ENCODE results near the gene CA10.

CA10 gene

GRCh38 chr17:51725185-51725584 is 433.3 kb downstream of the CA10 start:
- DNase-seq (ENCODE audit: low read depth in 2 of 2) = no peak

- no peak for DNase-seq (ENCODE audit: low read depth in 2 of 2)
Measured at GRCh38 chr17:51724043-51724580, 434.4 kb downstream of the CA10 start.

DNA sequence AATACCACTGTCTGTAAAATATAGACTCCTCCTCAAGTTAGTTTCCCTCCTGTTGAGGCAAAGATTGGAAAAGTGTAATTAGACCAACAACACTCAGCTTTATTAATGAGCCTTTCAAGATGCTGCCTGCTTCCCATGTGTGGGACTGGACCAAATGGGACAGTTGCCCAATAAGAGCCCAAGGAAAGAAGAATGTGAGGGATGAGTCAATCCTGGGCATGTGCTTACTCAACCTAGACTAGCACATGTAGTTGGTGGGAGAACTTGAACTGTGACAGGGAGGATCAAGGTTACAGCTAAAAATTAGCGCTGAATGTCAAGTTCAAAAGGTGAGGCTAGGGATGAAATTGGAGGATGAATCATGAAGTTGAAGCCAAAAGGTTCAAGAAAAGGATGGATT is 435.5 kb downstream of the CA10 start:
- no peak for DNase-seq (ENCODE audit: low read depth in 2 of 2)

DNA sequence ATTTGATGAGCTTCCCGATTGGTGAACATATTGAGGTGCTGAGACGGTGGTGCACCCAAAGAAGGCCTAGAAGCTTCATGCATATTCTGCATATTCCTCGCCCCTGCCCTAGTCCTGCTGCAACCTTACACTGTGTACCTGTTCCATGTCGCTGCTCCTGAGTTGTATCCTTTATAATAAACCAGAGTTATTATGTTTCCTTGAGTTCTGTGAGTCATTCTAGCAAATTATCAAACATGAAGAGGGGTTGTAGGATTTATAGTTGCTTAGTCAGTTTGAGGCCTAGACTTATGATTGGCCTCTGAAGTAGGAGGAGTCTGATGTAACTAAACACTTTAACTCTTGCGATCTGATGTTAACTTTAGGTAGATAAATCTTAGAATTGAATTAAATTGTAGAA is 436.8 kb downstream of the CA10 start:
- no peak for DNase-seq (ENCODE audit: low read depth in 2 of 2)

GRCh38 chr17:51720439-51720838 is 438.1 kb downstream of the CA10 start:
- DNase-seq (ENCODE audit: low read depth in 2 of 2) = no peak

DNA sequence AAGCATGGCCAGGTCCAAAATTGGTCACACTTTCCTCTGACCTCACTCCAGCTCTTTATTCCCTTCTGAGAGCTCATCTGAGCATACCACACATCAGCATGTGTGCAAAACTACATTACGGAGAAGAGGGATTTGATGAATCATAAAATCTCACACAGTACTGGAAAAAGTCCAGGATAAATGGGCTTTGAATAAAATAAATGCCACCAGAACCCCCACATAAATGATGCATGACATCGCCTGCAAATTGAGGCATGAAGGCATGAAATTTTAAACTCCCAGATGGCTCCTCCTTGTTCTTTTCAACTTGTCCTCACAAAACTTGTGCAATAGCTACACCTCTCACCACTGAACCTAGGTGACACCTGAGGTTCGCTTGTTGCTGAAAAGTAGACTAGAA is 439.5 kb downstream of the CA10 start:
- no peak for DNase-seq (ENCODE audit: low read depth in 2 of 2)

DNA sequence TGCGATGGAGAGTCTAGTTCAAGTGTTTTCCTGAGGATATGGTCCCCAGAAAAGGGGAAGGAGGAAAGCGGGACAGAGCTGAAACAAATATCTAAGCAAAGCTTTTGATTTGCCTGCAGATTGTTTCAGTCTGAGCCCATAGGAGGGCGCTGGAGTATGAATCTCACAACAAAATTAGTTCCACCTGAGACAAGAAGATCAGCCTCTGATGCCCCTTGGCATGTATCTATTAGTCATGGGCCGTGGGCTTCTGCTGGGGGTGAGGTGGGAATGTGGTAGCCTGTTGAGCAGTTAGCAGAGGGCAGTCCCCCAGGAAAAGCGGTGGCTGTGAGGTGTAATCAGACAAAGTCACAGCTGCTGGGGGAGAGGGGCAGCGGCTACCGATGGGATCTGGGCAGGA is 446.9 kb downstream of the CA10 start:
- DNase-seq (ENCODE audit: low read depth in 2 of 2) = no peak

- no peak for DNase-seq (ENCODE audit: low read depth in 2 of 2)
Measured at GRCh38 chr17:51710634-51710979, 447.9 kb downstream of the CA10 start.

DNA sequence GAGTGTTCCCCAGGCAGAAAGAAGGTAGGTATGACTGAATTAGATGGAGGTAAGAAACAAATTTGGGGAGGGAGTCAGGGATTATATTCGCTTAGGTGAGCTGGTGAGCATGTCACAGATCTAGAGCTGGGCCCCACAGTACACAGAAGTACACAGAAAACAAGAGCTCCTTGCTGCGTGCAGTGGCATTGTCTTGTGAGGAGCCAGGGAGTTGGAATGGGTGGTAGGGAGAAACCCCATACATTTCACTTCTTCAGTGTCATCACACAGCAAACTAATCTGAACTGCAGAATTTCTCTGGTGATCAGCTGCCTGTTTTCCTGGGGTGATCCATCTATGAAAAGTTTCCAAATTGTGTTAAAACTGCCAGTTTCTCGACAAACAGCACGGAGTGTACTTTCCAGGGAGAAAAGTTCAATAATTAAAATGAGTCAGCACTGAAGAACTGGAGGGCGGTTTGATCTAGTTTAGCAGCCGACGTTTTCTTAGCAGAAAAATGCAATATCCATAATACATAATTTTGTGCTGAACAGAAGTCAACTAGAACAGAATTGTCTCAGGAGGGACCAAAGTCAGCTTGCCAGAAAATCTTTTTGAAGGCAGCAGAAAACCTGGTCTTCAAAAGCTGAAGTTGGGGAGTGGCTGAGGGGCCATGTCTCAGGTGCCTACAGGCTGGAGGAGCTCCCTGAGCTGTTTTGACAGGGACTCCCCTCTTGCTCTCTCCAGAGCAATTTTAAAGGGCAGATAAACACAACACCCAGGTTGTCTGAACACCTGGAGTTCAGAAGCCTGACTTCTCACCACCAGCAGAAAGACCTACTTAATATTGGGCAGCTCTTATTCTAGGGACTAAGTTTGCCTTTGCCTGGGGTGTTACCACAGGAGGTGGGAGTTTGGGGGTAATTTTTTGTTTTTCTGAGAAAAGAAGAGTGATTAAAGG is 448.6 kb downstream of the CA10 start:
- no peak for DNase-seq (ENCODE audit: low read depth in 2 of 2)

DNA sequence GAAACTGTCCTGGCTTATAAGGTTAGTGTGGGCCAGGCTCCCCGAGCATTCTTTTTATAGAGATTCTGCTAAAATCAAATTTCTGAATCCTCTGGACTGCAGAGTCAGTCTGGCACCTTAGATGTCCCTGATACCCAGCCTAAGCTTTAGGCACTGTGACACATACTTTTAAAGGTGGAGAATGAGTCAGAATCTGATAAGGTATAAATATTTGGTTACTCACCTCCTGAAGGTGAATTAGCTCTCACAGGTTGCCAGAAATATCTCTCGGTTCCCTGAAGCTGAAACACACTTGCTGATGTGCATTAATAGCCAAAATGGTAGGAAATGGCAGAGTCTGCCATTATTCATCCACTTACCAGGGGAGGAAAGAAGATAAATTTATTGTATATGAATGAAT is 451.3 kb downstream of the CA10 start:
- no peak for DNase-seq (ENCODE audit: low read depth in 2 of 2)

GRCh38 chr17:51706093-51706492 is 452.4 kb downstream of the CA10 start:
- no peak for DNase-seq (ENCODE audit: low read depth in 2 of 2)

DNA sequence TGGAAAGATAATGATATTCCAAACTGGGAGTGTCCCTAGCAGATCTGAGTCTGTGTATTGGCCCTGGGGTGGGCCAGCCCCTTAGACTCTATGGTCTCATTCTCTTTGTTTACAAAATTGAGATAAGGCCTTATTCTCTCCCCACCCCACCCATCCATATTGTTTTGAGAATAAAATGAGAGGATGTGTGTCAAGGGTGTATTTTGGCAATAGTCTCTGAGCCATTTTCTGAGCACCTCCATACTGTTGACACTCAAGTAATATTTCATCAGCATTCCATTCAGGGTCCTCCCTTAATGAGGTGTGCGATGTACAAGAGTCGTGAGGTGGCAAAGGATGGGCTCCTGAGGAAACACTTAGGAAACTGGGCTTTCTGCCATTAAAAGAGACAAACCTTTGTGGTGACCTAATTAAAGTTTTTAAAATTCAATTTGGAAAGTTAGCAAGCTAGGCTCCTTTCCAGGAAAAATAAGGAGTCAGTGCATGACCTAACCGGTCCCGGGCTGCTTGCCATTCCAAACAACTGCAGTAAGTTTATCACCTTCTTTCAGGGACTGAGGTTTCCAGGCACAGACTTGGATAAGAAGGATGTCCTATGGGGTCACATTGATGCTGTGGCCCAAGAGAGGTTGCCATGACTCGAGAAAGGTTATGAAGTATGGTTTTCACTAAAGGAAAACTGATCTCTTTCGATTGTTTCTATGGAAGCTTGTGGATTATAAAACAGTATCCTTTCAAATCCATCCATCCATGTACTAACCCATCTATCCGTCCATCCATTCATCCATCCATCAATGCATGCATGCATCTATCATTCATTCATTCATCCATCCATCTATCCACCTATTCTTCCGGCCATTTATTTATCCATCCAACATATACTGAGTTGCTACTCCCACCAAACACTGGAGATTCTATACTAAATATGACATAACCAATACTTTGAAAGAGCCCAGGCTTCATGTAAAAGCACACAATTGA is 454.9 kb downstream of the CA10 start:
- DNase-seq (ENCODE audit: low read depth in 2 of 2) = no peak

GRCh38 chr17:51702963-51703360 is 455.6 kb downstream of the CA10 start:
- DNase-seq (ENCODE audit: low read depth in 2 of 2) = no peak

GRCh38 chr17:51701501-51701900 is 457.0 kb downstream of the CA10 start:
- DNase-seq (ENCODE audit: low read depth in 2 of 2) = no peak

- DNase-seq (ENCODE audit: low read depth in 2 of 2) = no peak
Measured at GRCh38 chr17:51700011-51700760, 458.3 kb downstream of the CA10 start.

- no peak for DNase-seq (ENCODE audit: low read depth in 2 of 2)
Measured at GRCh38 chr17:51699303-51699702, 459.2 kb downstream of the CA10 start.

- no peak for DNase-seq (ENCODE audit: low read depth in 2 of 2)
Measured at GRCh38 chr17:51692917-51693316, 465.6 kb downstream of the CA10 start.

DNA sequence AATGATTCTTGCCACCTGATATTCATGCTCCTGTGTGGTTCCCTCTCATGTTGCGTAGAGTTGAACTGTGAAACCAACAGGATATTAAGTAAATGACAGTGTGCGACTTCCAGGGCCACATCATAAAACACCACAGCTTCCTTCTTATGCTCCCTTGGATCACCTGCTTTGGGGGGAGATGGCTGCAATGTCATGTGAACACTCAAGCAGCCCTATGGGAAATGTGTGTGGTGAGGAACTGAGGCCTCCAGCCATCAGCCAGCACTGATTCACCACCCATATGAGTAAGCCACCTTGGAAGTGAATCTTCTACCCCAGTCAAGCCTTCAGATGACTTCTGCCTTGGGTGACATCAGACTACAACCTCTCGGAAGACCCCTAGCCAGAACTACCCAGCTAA is 470.6 kb downstream of the CA10 start:
- no peak for DNase-seq (ENCODE audit: low read depth in 2 of 2)

DNA sequence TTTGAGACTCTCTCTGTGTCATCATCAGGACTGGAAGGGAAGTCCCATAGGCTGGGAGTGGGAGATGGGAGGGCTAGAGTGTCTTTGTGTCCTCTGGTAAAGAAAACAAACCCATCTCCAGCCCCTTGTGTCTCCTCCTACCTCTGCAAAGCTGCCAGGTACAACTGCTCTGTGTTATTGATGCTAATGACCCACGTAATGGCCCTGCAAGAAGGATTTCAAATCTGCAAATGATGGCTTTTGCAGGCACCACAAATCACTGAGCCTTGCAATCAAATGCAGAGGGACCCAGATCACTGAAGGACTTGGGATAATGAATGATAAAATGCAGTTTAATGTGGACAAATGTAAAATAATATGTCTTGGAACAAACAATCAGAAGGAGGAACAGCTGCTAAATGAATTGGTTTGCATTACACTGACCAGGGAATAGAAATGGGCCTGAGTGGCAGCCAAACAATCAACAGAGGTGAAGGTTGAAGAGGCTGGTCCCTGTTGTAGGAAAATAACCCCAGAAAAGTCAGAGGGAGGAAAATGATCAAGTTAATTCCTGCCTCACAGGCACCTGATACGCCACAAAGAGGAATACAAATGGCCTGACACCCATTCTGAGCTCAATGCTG is 473.1 kb downstream of the CA10 start:
- DNase-seq (ENCODE audit: low read depth in 2 of 2) = no peak

- DNase-seq (ENCODE audit: low read depth in 2 of 2) = no peak
Measured at GRCh38 chr17:51684214-51684613, 474.3 kb downstream of the CA10 start.

- DNase-seq (ENCODE audit: low read depth in 2 of 2) = no peak
Measured at GRCh38 chr17:51683291-51683690, 475.2 kb downstream of the CA10 start.
